GM12865 (cell line): ENCODE results near the gene ADCY5.

Experiments used
- DNase-seq: peaks from one replicate; pipeline ENCODE4 v3.0.0; 2010; ENCODE audit warnings: low read depth
- H3K4me3 ChIP-seq: 2 replicates; pipeline ENCODE4 v1.5.1; 2011; ENCODE audit warnings: mild to moderate bottlenecking, low read depth, low read length, control low read depth
- TF ChIP-seq, protein P1 (sequence below): IDR thresholded peaks from 2 replicates; pipeline ENCODE4 v1.5.1; 2011; ENCODE audit warnings: low read length, control low read depth, low read depth, inconsistent platforms; ENCODE audit not compliant: insufficient read depth; ENCODE audit errors: missing control alignments

ADCY5 gene

DNA sequence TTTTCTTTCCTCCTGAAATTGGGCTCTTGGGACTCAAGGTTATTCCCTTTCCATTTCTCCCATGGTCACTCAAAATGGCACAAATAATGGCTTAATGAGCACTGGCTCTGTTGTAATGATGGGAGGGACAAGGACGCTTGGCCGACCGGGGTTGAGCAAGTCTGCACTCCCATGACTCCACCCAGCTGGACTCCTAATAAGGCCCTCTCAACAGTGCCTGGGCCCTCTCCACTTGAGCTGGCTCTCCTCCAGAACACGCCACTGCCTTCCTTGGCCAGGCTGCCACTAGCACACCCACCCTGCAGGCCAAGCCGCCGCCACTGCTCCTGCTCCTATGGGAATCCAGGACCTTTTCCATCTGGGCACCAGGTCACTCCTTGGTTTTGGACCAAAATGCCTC lies 42.3 kb downstream of the ADCY5 start:
- TF ChIP-seq, protein P1, sequence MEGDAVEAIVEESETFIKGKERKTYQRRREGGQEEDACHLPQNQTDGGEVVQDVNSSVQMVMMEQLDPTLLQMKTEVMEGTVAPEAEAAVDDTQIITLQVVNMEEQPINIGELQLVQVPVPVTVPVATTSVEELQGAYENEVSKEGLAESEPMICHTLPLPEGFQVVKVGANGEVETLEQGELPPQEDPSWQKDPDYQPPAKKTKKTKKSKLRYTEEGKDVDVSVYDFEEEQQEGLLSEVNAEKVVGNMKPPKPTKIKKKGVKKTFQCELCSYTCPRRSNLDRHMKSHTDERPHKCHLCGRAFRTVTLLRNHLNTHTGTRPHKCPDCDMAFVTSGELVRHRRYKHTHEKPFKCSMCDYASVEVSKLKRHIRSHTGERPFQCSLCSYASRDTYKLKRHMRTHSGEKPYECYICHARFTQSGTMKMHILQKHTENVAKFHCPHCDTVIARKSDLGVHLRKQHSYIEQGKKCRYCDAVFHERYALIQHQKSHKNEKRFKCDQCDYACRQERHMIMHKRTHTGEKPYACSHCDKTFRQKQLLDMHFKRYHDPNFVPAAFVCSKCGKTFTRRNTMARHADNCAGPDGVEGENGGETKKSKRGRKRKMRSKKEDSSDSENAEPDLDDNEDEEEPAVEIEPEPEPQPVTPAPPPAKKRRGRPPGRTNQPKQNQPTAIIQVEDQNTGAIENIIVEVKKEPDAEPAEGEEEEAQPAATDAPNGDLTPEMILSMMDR, result no peak
- DNase-seq, result no peak
- no peak overlapping the region for H3K4me3 ChIP-seq

DNA sequence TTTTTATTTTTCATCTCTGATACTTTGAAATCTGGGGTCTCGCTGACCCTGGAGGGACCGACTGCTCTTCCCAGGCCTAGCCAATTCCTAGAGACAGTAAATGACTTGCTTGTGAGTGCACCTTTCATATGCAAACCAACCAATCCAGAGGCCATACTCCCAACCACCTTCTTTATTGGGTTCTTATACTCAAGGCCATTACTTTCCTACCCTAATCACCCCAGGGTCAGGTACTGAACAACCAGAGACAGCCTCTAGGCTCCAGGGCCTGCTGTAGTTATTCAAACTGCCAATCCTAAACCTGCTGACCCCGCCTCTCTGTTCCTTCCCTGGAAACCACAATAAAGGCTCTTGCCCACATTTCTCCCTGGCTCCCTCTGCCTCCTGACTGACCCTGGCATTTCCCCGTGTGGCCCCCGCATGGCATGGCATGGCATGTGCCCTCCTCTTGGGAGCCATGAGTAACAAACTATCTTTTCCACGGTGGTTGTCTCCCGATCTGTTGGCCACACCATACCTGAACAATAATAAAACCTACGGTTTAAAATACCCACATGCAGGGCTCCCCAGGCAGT lies 42.9 kb downstream of the ADCY5 start:
- H3K4me3 ChIP-seq, result no peak overlapping the region
- TF ChIP-seq, protein P1, result no peak
- DNase-seq, result no peak

DNA sequence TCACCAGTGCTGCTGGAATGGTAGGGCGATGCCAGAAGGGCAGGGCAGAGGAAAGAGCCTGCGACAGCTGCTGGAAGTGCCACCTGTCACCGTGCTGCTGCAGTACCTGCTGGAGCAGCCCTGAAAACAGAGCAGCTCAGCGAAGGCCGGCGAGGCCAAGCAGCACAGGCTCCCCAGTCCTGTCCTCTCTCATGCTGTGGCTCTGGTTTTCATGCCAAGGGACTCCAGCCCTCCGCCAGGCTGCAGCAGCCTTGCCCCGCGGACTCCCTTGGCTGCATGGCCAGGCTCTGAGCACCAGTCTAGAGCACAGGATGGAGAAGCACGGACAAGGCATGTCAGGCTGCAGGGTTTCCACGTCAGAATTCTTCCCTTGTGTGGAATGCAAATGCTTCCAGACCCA lies 43.9 kb downstream of the ADCY5 start:
- H3K4me3 ChIP-seq, result no peak overlapping the region
- TF ChIP-seq, protein P1, result no peak
- DNase-seq, result no peak

DNA sequence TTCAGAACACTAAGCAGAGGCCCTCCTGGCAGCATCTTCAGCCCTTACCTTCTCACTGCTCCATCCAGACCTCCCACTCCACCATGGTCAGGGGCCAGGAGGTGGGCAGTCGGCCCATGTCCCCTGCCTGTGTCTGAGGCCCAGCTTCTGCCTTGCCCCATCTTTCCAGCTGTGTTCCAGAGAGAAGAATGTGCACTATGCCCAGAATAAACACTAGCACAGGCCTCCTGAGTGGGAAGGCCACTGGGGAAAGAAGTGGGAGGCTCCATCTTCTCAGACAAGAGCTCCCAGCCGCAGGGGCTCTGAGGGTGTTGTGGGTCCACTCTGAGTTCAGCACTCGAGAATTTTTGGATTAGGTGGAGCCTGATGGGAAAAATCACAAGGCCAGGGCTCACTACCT lies 44.5 kb downstream of the ADCY5 start:
- DNase-seq, result no peak
- no peak overlapping the region for H3K4me3 ChIP-seq
- TF ChIP-seq, protein P1, result no peak

DNA sequence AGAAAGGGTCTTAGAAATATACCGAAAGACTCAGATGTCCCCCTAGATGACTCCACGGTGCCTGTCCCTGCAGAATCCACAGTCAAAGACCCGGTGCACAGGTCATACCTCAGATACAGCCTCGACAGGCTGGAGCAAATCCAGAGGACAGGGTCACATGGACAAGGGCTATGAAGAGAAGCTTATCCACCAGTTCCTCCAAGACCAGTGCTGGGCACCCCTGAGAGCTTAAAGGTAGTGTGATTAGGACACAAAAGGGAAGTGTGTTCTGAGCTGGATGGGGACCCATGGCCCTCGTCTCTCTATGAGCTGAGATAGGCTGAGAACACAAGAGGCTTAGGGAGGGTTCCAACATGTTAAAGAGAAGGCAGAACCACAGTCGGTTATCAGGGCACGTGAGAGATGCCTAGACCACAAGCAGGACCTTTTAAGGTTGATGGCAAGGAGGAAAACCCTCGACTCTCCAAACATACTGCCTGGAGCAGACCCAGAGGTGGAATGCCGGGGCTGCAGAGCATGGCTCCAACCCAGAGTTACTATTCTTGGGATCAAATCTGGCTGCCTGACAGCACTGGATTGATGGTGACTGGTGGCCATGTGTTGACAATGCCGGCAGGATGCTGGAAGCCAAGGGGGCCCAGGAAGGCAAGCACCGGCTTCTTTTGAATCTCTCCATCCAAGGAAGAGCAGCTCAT lies 46.9 kb downstream of the ADCY5 start:
- TF ChIP-seq, protein P1, result no peak
- DNase-seq, result no peak
- no peak overlapping the region for H3K4me3 ChIP-seq

DNA sequence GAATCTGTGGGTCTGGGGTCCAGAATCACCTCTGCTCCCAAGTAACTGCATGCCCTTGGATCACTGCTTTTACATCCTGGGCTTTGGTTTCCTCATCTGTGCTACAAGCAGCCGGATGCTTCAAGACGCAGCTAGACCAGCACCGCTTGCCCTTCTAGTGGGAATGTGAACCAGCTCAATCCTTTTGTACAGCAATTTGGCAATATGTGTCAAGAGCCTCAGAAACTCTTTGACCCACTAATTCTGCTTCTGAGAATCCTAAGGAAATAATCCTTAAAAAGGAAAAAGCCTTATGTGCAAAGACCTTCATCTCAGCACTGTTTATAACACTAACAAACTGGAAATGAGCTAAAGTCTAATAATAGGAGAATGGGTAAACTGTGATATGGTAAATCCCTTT lies 48.7 kb downstream of the ADCY5 start:
- DNase-seq, result no peak
- H3K4me3 ChIP-seq, result no peak overlapping the region
- TF ChIP-seq, protein P1, result no peak

DNA sequence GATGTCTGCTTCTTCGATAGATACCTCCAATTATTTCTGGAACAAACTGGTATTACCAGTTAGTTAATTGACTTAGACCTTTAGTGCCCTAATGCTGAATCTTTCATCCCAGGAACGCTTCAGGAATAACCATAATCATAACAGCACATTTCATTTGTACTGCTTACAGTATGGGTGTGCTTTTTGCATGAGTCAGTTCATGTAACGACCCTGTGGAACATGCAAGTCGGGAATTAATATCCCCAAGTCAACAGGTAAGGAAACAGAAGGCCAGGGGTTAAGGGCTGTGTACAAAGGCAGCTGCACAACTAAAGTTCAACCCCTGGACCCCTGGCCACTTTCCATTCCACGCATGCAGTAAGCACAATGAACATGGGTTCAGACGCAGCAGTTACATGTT lies 49.2 kb downstream of the ADCY5 start:
- TF ChIP-seq, protein P1, result no peak
- no peak overlapping the region for H3K4me3 ChIP-seq
- no peak for DNase-seq
